HepG2 (cell line): Measurements from ENCODE around the gene SYCE3. TPM values are rescaled to one million over a fixed set of nuclear protein-coding genes. Genes with fewer than 3 reads are reported as not detected.

Experiments used
- GTF3A ChIP-seq: sonication (generic); formaldehyde crosslinking; conservative IDR thresholded peaks from 2 replicates; pipeline ENCODE4 v1.4.0; 2020; ENCODE audit warnings: mild to moderate bottlenecking, missing genetic modification reagents
- IRX3 ChIP-seq: sonication (generic); formaldehyde crosslinking; IDR thresholded peaks from 2 replicates; pipeline ENCODE4 v1.8.1; 2023; ENCODE audit warnings: mild to moderate bottlenecking, low read depth, missing genetic modification reagents, borderline replicate concordance
- MNT ChIP-seq: fragments of 450-650 bp; IDR thresholded peaks from 2 replicates; pipeline ENCODE4 v1.6.1; 2016
- MTF2 ChIP-seq: sonication (generic); formaldehyde crosslinking; IDR thresholded peaks from 2 replicates; pipeline ENCODE4 v1.5.0; 2020; ENCODE audit warnings: missing genetic modification reagents, borderline replicate concordance
- NCOA1 ChIP-seq: sonication (generic); formaldehyde crosslinking; IDR thresholded peaks from 2 replicates; pipeline ENCODE4 v1.9.0; 2021; ENCODE audit warnings: missing genetic modification reagents
- RCOR2 ChIP-seq: IDR thresholded peaks from 2 replicates; pipeline ENCODE4 v1.6.1; 2016; ENCODE audit warnings: missing biosample characterization, missing genetic modification reagents
- RELA ChIP-seq: sonication (generic); formaldehyde crosslinking; IDR thresholded peaks from 2 replicates; pipeline ENCODE4 v1.4.0; 2020; ENCODE audit warnings: missing genetic modification reagents
- RFX5 ChIP-seq: IDR thresholded peaks from 2 replicates; pipeline ENCODE4 v1.6.1; 2011; ENCODE audit warnings: low read depth, low read length, improper control_type of control experiment
- SALL2 ChIP-seq: sonication (generic); formaldehyde crosslinking; IDR thresholded peaks from 2 replicates; pipeline ENCODE4 v1.8.1; 2023; ENCODE audit warnings: mild to moderate bottlenecking, missing genetic modification reagents, inconsistent platforms
- TEF ChIP-seq: sonication (generic); formaldehyde crosslinking; IDR thresholded peaks from 2 replicates; pipeline ENCODE4 v1.5.0; 2020; ENCODE audit warnings: missing genetic modification reagents
- ZHX1 ChIP-seq: sonication (generic); formaldehyde crosslinking; IDR thresholded peaks from 2 replicates; pipeline ENCODE4 v1.8.1; 2022; ENCODE audit warnings: low read depth, mild to moderate bottlenecking, missing genetic modification reagents
- ZNF121 ChIP-seq: sonication (generic); formaldehyde crosslinking; IDR thresholded peaks from 2 replicates; pipeline ENCODE4 v1.5.0; 2020; ENCODE audit warnings: mild to moderate bottlenecking, missing genetic modification reagents
- ZNF33A ChIP-seq: sonication (generic); formaldehyde crosslinking; IDR thresholded peaks from 2 replicates; pipeline ENCODE4 v1.5.1; 2020; ENCODE audit warnings: missing genetic modification reagents, mild to moderate bottlenecking, moderate library complexity, borderline replicate concordance
- ZNF577 ChIP-seq: sonication (generic); formaldehyde crosslinking; IDR thresholded peaks from 2 replicates; pipeline ENCODE4 v1.4.0; 2020; ENCODE audit warnings: mild to moderate bottlenecking, low read depth, missing genetic modification reagents, borderline replicate concordance
- ZNF710 ChIP-seq: sonication (generic); formaldehyde crosslinking; IDR thresholded peaks from 2 replicates; pipeline ENCODE4 v1.5.0; 2020; ENCODE audit warnings: mild to moderate bottlenecking, missing genetic modification reagents, borderline replicate concordance
- ZNF75D ChIP-seq: sonication (generic); formaldehyde crosslinking; IDR thresholded peaks from 2 replicates; pipeline ENCODE4 v1.8.1; 2023; ENCODE audit warnings: missing genetic modification reagents, mild to moderate bottlenecking, borderline replicate concordance
- ZNF790 ChIP-seq: sonication (generic); formaldehyde crosslinking; IDR thresholded peaks from 2 replicates; pipeline ENCODE4 v1.8.0; 2022; ENCODE audit warnings: missing genetic modification reagents, mild to moderate bottlenecking, borderline replicate concordance
- ZNF879 ChIP-seq: sonication (generic); formaldehyde crosslinking; IDR thresholded peaks from 2 replicates; pipeline ENCODE4 v1.8.1; 2023; ENCODE audit warnings: missing genetic modification reagents
- polyA plus RNA-seq, 8 experiments: library from polyadenylated mRNA; depleted of rRNA in 3 of 8; stranded (reverse) in 7 of 8; unstranded in 1 of 8; fragments of >200 nt; fragmentation: Illumina TruSeq in 4 of 8; extraction: Trizol in 4 of 8; gene quantifications; 2 replicates each; pipeline versions ENCODE4 v1.2.1 to v1.2.3, GENCODE V29; 2011 to 2016; ENCODE audit warnings: low read depth in 4 of 8, missing spikeins in 1 of 8, mixed read lengths in 1 of 8; ENCODE audit not compliant: insufficient read depth in 1 of 8
- total RNA-seq, 5 experiments: library from RNA; depleted of rRNA; stranded (reverse); fragments of >200 nt; fragmentation: Illumina TruSeq; extraction: Trizol; gene quantifications; 2 replicates each; pipeline ENCODE4 v1.2.3, GENCODE V29; 2016; ENCODE audit warnings: low read depth in 1 of 5
- TF ChIP-seq, protein P1 (sequence below): sonication (generic); formaldehyde crosslinking; IDR thresholded peaks from 2 replicates; pipeline ENCODE4 v1.5.0; 2020; ENCODE audit warnings: mild to moderate bottlenecking, missing genetic modification reagents
- TF ChIP-seq, protein P2 (sequence below): sonication (generic); formaldehyde crosslinking; IDR thresholded peaks from 2 replicates; pipeline ENCODE4 v1.8.1; 2023; ENCODE audit warnings: mild to moderate bottlenecking, missing genetic modification reagents, borderline replicate concordance

SYCE3 gene
- total and polyA plus RNA-seq, 2 of the 13 experiments (the other 11 are each of a cell fraction or from before 2014, with no cell fraction given): not detected

DNA sequence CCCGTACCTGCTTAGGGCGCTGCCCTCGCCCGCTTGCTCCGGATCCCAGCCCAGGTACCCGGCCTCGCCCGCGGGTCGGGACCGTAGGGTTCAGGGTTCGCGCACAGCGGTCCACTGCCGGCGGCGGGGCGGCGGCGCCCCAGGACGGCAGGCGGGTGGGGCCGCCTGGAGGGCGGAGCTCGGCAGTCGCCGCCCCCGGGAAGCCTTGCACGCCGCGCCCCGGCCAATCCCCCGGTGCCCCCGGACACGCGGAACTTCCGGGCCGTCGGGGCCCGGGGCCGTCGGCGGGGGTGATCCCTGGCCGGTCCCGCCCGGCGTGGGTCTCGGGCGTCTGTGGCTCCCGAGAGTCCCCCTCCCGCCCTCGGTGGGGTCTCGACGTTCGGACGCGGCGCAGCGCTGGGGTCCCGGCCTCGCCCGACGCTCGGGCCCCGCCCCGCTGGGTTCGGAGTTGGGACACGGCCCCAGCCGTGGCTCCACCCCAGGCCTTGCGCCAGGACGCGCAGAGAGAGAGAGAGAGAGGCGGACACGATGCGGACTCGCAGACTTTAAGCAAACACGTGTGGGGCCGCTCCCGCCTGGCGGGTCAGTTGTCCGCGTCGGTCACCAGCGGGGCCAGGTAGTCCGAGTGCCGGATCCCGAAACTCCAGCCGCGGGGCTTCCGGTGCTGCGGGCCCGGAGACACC lies 32.7 kb downstream of the SYCE3 start, which contains the start of gene TYMP (continued):
- TF ChIP-seq TEF: no peak
- TF ChIP-seq IRX3 (CRISPR knock-in tag): no peak
- no peak for TF ChIP-seq ZNF75D (CRISPR knock-in tag)
- no peak for TF ChIP-seq ZNF577
- TF ChIP-seq ZNF121 (CRISPR knock-in tag): peak; percentile 94
- peak; percentile 24 for TF ChIP-seq ZHX1 (CRISPR knock-in tag)
- TF ChIP-seq NCOA1 (CRISPR knock-in tag): no peak; the same call in 1 of the 2 replicates
- TF ChIP-seq, protein P1, sequence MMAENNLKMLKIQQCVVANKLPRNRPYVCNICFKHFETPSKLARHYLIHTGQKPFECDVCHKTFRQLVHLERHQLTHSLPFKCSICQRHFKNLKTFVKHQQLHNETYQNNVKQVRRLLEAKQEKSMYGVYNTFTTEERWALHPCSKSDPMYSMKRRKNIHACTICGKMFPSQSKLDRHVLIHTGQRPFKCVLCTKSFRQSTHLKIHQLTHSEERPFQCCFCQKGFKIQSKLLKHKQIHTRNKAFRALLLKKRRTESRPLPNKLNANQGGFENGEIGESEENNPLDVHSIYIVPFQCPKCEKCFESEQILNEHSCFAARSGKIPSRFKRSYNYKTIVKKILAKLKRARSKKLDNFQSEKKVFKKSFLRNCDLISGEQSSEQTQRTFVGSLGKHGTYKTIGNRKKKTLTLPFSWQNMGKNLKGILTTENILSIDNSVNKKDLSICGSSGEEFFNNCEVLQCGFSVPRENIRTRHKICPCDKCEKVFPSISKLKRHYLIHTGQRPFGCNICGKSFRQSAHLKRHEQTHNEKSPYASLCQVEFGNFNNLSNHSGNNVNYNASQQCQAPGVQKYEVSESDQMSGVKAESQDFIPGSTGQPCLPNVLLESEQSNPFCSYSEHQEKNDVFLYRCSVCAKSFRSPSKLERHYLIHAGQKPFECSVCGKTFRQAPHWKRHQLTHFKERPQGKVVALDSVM (CRISPR knock-in tag): peak; percentile 55; the same call in 1 of the 2 replicates
- TF ChIP-seq ZNF710 (CRISPR knock-in tag): peak; percentile 8; the same call in 1 of the 2 replicates
- no peak for TF ChIP-seq RCOR2 (CRISPR knock-in tag)
- TF ChIP-seq GTF3A (CRISPR knock-in tag): no peak; the same call in 1 of the 2 replicates
- TF ChIP-seq RELA (CRISPR knock-in tag): no peak
- no peak for TF ChIP-seq RFX5
- 0 out of 2 replicates have a peak, but pooled peaks have one; percentile 21 for TF ChIP-seq MNT
- TF ChIP-seq MTF2: no peak
- TF ChIP-seq ZNF33A (CRISPR knock-in tag): 0 out of 2 replicates have a peak, but pooled peaks have one; percentile 12
- TF ChIP-seq, protein P2, sequence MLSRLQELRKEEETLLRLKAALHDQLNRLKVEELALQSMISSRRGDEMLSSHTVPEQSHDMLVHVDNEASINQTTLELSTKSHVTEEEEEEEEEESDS (CRISPR knock-in tag): no peak
- TF ChIP-seq ZNF879: peak; percentile 50; the same call in 1 of the 2 replicates
- TF ChIP-seq SALL2: peak; percentile 63
- no peak; the same call in none of the 2 replicates for TF ChIP-seq ZNF790
